ENCODE results near the gene TBC1D1.

- TF ChIP-seq YY1 (IDR thresholded peaks at IDR 0.05; ENCODE audit: insufficient read depth, insufficient read length) (no peak), ZNF274 (IDR thresholded peaks at IDR 0.05; ENCODE audit: low read depth, low read length) (no peak), SUZ12 (IDR thresholded peaks at IDR 0.05; ENCODE audit: extremely low read depth, insufficient read depth, insufficient read length) (no peak)
Observed at GRCh38 chr4:37876156-37876555, 14.7 kb upstream of the TBC1D1 start.
